HG03039 (cell line): ENCODE measurements around the gene PLAAT1.

Experiments
- ATAC-seq: cut with Tn5 transposase; IDR thresholded peaks from one replicate; pipeline ENCODE4 v1.9.1; 2021; ENCODE audit warnings: mild to moderate bottlenecking, moderate library complexity; ENCODE audit not compliant: unreplicated experiment

PLAAT1 gene

GRCh38 chr3:193240850-193241706, at the start of gene PLAAT1:
Gene PLAAT1, plus strand, starts transcription at chr3:193241222. Its CDS starts 14,429 bp downstream, at chr3:193255651.
- peak; percentile 62 for ATAC-seq

DNA sequence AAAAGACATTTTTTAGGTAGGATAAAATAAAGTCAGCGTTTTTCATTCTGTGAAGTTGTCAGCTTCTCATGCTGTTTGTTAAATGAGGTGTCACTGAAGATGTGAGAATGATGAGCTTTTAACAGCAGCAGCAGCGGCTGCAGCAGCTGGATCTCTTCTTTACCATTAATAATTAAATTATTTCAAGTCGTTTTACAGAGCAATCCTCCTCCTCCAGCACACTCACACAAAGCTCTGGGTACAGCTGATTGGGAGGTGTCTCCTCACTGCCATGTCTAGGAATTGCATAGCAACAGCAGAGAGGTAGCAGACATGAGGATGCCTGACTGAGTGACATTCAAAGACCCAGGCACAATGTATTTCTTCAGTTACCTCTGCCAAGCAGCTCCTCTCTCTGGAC, 46.7 kb upstream of the PLAAT1 start:
- no peak for ATAC-seq

GRCh38 chr3:193196746-193197145, 44.3 kb upstream of the PLAAT1 start:
- no peak for ATAC-seq

DNA sequence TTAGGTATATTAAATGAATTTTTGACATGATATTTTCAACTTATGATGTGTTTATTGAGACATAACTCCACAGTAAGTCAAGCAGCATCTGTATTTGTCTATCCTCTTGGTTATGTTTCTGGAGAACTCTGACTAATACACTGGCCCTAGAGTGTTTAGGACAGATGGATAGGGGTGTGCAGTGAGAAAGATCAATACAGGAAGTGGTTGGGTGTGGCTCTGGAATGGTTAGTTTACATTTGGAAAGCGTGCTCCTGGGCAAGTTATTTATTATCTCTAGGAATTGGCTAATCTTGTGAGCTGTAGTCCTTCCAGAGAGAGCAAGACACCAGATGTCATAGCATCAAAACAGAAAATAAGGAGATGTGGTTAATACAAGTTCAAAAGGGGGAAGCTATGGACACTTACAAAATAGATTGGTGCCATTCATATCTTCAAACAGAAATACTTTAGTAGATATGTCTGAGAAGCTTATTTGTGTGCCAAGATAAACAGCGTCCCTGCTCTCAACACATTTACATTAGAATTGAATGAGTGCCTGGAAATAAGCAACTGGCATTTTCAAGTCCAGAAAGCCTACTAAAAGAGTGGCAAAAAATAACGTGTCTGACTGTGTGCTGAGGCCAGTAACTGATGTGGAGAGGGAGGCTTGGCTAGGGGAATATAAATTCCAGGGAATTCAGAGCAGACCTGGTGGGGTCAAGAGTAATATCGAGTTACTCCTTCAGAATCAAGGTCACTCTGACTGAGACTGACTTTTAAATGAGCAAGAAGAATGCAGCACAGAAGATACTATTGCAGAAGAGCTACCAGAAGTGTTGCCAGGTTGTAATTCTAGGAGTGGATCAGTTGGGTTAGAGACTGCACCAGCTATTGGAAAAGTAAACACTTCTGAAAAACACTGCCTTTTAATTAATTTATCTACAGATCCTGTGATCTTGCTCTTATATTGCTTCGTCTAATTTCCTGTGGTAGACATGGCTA, 33.4 kb upstream of the PLAAT1 start:
- no peak for ATAC-seq

- no peak for ATAC-seq
Measured at GRCh38 chr3:193210618-193211017, 30.4 kb upstream of the PLAAT1 start.

GRCh38 chr3:193211173-193211572, 29.8 kb upstream of the PLAAT1 start:
- no peak for ATAC-seq

DNA sequence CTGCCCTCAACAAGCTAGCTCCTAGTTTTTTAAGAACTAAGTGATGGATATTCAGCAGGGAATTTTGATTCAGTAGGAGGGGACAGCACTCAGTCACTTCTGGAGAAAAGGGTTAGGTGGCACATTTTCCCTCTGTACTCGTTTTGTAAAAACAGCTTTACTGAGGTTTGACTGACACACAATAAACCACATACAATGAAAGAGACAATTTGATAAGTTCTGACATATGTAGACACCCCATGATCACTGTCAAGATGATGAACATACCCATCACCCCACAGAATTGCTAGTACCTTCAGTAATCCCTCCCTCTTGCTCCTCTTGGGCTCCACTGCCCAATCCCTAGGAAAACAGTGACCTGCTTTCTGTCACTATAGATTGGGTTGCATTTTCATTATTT, 29.0 kb upstream of the PLAAT1 start:
- no peak for ATAC-seq

- ATAC-seq = no peak
Measured at GRCh38 chr3:193212844-193213243, 28.2 kb upstream of the PLAAT1 start.

DNA sequence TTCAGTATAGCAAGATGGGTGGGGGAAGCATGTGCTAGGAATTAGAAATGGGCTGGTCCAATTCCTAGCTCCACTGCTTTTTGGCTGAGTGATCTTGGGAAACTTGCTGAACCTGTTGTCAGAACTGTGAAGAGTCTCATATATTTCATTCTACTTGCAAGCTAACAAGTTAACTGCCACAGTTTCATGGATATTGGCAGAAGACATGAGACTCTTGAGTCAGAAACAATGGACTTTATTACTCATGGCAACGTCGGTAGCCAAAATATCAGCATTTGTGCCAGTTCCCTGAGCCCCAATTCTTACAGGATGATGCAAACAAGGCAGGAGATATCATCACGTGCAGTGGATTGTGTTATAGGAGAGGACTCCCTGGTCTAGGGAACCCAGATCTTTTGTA, 26.6 kb upstream of the PLAAT1 start:
- ATAC-seq = no peak

DNA sequence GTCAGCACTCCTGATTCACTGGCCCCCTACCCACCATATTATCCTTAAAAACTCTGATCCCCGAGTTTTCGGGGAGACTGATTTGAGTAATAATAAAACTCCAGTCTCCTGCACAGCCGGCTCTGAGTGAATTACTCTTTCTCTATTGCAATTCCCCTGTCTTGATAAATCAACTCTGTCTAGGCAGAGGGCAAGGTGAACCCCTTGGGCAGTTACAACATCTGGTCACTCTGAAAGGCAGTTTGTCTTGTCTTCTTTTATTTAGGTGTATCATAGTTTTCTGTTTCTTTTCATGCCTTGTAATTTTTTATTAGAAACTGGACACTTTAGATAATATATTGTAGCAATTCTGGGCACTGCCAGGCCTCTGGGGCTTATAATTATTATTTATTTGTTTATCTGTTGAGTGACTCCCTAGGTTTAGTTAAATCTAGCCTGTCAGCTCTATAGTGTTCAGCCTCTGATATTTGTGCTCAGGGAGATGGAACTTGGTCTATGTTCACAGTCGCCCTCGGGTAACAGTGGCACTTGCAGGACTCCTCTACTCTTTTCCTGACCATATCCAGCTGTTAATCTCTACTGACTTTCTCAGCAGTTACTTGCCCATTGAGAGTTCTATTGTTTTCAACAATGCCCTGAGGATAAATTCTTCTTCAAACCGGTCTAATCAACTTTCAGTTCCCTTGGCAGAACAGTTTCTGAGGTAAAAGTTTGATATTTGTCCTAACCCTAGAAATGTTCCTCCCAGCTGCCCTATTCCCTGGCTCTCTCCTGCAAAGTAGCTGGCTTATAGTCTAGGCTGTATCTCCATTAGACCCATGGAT, 15.5 kb upstream of the PLAAT1 start:
- no peak for ATAC-seq

- no peak for ATAC-seq
Measured at GRCh38 chr3:193228206-193228605, 12.8 kb upstream of the PLAAT1 start.

DNA sequence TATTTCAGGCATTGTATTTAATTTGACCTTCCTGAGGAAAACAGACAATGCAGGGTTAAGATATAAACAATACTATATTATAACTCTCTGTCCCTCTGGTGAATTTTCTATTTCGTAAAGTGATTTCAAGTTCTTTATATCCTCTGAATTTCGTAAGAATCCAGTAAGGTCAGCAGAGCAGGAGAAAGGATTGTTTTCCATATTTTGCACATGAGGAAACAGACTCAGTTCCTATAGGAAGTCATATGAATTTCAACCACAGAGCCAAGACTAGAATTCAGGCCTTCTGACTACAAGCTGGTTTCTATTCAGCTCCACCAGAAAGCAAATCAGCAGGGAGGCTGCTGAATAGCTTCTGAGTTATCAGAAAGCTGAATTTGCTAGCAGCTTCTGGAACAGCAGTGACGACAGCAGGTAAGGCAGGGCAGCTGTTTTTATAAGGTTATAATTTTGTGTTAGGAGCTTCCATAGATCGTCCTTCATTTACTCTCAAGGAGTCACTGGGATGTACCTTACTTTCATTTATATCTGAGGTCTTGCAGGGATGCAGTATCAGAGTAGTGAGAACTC, 11.1 kb upstream of the PLAAT1 start:
- no peak for ATAC-seq

DNA sequence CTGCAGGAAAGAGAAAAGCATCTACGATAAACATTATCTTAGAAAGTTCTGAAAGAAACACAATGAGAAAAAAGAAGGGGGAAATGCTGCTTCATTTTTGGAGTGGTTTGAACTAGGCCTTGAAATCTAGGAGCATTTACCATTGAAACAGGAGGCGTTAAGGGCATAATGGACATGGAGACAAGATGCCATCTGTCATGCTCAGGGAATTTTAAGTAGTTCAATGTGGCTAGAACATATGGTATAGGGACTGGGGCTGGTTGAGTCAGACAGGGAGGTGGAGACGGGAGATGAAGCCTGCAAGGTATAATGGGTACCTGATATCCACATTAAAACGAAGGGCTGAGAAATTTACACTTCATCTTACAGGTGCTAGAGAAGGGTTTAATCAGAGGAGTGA, 10.4 kb upstream of the PLAAT1 start:
- ATAC-seq = no peak

- ATAC-seq = no peak
Measured at GRCh38 chr3:193231201-193231600, 9.8 kb upstream of the PLAAT1 start.

DNA sequence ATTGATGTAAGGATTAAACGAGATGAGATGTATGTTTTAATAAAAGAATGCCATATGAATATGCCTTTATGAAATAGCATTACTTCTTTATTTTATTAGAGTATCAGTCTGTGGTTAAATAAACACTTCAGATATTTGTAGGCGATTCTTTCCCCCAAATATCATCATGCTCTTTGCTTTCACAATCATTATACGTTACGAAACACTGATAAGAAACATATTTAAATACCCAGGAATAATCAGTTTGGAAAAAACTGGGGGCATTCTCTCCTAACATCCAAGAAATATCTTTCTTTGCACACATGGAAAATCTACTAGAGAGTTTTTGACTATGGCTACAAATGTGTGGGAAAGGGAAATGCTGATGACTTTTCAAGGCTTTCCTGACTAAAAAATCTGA, 4.4 kb upstream of the PLAAT1 start:
- no peak for ATAC-seq

- no peak for ATAC-seq
Measured at GRCh38 chr3:193237030-193237429, 4.0 kb upstream of the PLAAT1 start.

DNA sequence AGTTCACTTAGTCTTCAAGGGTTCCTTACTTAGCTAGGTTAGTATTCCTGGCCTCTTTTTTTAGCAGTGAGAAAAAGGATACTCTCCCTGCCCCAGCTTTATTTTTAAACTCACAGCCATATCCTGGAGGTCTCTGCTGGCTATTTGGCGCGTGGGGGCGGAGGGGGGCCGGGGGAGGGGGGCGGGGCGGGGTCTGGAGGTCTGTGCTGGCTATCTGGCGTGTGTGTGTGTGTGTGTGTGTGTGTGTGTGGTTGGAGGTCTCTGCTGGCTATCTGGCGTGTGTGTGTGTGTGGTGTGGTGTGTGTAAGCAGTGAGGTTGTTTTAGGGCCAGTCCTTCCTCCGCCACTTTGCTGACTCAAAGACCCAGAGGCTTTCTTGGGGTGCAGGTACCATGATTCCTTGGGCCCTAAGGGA, 579 bp upstream of the PLAAT1 start:
- no peak for ATAC-seq

- ATAC-seq = no peak
Measured at GRCh38 chr3:193241716-193242115, 694 bp downstream of the PLAAT1 start.

- ATAC-seq = no peak
Measured at GRCh38 chr3:193243571-193243970, 2.5 kb downstream of the PLAAT1 start.

GRCh38 chr3:193248848-193249468, 7.9 kb downstream of the PLAAT1 start:
- no peak for ATAC-seq
